Keratinocyte (primary cell): ENCODE data around the gene SUGCT. TPM values are rescaled to one million over a fixed set of nuclear protein-coding genes. Genes with fewer than 3 reads are reported as not detected.
A peak's percentile ranks its signal among the peaks of the same experiment; 100 is the strongest.

ENCODE experiments used
- DNase-seq: peaks from one replicate; pipeline ENCODE4 v3.0.0-alpha.2; 2011; ENCODE audit warnings: low read depth, missing footprints, low spot score
- FAIRE-seq: peaks from 2 replicates; lab custom pipeline; 2011; peaks lifted over from hg19 to GRCh38; lab: Jason Lieb, UNC
- H2AFZ ChIP-seq: 2 replicates; pipeline ENCODE4 v1.6.0; 2012; ENCODE audit warnings: low read length, control low read depth, inconsistent platforms; ENCODE audit not compliant: control insufficient read depth
- H3K27ac ChIP-seq: 2 replicates; pipeline ENCODE4 v1.5.1; 2011; ENCODE audit warnings: low read length; ENCODE audit not compliant: control insufficient read depth, insufficient read depth
- H3K27me3 ChIP-seq: 3 replicates; pipeline ENCODE4 v1.6.0; 2011; ENCODE audit warnings: low read length; ENCODE audit not compliant: control insufficient read depth, insufficient read depth; ENCODE audit errors: extremely low read depth
- H3K36me3 ChIP-seq, 2 experiments: 2 replicates in 1 of 2; 3 replicates in 1 of 2; pipeline ENCODE4 v1.5.1; 2011; ENCODE audit warnings: low read length in 2 of 2, mild to moderate bottlenecking in 1 of 2; ENCODE audit not compliant: control insufficient read depth in 2 of 2, insufficient read depth in 2 of 2; ENCODE audit errors: extremely low read depth in 1 of 2
- H3K4me1 ChIP-seq: 3 replicates; pipeline ENCODE4 v1.5.1; 2011; ENCODE audit warnings: low read length; ENCODE audit not compliant: control insufficient read depth, insufficient read depth; ENCODE audit errors: extremely low read depth
- H3K4me2 ChIP-seq: 3 replicates; pipeline ENCODE4 v1.6.0; 2011; ENCODE audit warnings: low read depth, low read length; ENCODE audit not compliant: control insufficient read depth, insufficient read depth; ENCODE audit errors: extremely low read depth
- H3K4me3 ChIP-seq, 3 experiments: fragments of 200-600 bp in 1 of 3; sonication (generic) in 1 of 3; 2 replicates in 2 of 3; 3 replicates in 1 of 3; pipeline ENCODE4 v1.5.1; 2011 to 2016; ENCODE audit warnings: low read length in 3 of 3, mild to moderate bottlenecking in 3 of 3, control low read depth in 2 of 3, inconsistent platforms in 1 of 3, low read depth in 1 of 3, mixed read lengths in 1 of 3, mixed run types in 1 of 3, moderate library complexity in 1 of 3; ENCODE audit not compliant: control insufficient read depth in 2 of 3, insufficient read depth in 2 of 3; ENCODE audit errors: extremely low read depth in 1 of 3
- H3K79me2 ChIP-seq: 2 replicates; pipeline ENCODE4 v1.6.0; 2012; ENCODE audit warnings: low read length; ENCODE audit not compliant: control insufficient read depth, insufficient read depth
- H3K9ac ChIP-seq: 3 replicates; pipeline ENCODE4 v1.6.0; 2011; ENCODE audit warnings: low read length; ENCODE audit not compliant: control insufficient read depth, insufficient read depth; ENCODE audit errors: extremely low read depth
- H3K9me1 ChIP-seq: 3 replicates; pipeline ENCODE4 v1.6.0; 2011; ENCODE audit warnings: low read length; ENCODE audit not compliant: control insufficient read depth, insufficient read depth; ENCODE audit errors: extremely low read depth
- H3K9me3 ChIP-seq: 2 replicates; pipeline ENCODE4 v1.5.1; 2012; ENCODE audit warnings: low read depth, low read length; ENCODE audit not compliant: control insufficient read depth
- H4K20me1 ChIP-seq: 3 replicates; pipeline ENCODE4 v1.6.0; 2011; ENCODE audit warnings: low read length; ENCODE audit not compliant: control insufficient read depth, insufficient read depth; ENCODE audit errors: extremely low read depth
- EZH2 ChIP-seq: IDR thresholded peaks from one replicate; pipeline ENCODE4 v1.6.1; 2012; ENCODE audit warnings: inconsistent platforms, mild to moderate bottlenecking, low read length, moderate library complexity
- dilution Hi-C: fragments of 300-500 bp; cut with MboI; formaldehyde crosslinking; loops from one replicate; pipeline ENCODE4 v1.7.0; 2020; ENCODE audit warnings: low sequenced_read_pairs; ENCODE audit not compliant: extremely low pct_ligation_motif_present
- polyA plus RNA-seq, 5 experiments: library from polyadenylated mRNA; depleted of rRNA in 3 of 5; stranded (reverse) in 3 of 5; stranded (forward) in 1 of 5; unstranded in 1 of 5; fragments of >200 nt; gene quantifications; 1 replicate in 1 of 5; 2 replicates in 3 of 5; 3 replicates in 1 of 5; pipeline versions ENCODE4 v1.2.1 to v1.2.3, GENCODE V29; 2011 to 2012; ENCODE audit warnings: missing spikeins in 2 of 5, low read depth in 1 of 5, low replicate concordance in 1 of 5
- TF ChIP-seq, protein P1 (sequence below), 3 experiments: IDR thresholded peaks in 1 of 3; conservative IDR thresholded peaks in 1 of 3; optimal IDR thresholded peaks in 1 of 3; 2 replicates in 2 of 3; 3 replicates in 1 of 3; pipeline versions ENCODE3 to v1.5.1; 2011; ENCODE audit warnings: low read length in 3 of 3, mild to moderate bottlenecking in 3 of 3, moderate library complexity in 2 of 3, control low read depth in 1 of 3, inconsistent platforms in 1 of 3; ENCODE audit not compliant: insufficient read depth in 2 of 3; ENCODE audit errors: extremely low read depth in 1 of 3

The SUGCT gene
- polyA plus RNA-seq, 1 donor (not counting 4 experiments of a cell fraction or from before 2014, with no cell fraction given), result 134 TPM

DNA sequence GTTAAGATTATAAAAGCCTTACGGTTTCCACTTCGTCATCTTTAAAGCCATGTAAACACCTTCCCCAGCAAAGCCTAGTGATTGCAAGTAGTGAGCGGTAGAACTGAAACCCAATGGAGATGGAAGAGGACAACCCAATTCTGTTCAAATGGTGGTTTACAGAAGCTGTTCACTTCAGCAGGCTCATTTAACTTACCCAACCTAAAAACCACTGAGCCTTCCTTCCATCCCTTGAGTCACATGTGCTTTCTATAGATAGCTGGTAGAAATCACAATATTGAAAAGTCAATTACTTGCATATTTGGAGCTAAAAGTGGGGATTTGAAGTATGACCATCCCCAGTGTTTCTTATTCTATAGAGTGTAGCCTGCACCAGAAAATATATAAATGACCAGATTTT, 667.7 kb downstream of the SUGCT start:
- TF ChIP-seq, protein P1, sequence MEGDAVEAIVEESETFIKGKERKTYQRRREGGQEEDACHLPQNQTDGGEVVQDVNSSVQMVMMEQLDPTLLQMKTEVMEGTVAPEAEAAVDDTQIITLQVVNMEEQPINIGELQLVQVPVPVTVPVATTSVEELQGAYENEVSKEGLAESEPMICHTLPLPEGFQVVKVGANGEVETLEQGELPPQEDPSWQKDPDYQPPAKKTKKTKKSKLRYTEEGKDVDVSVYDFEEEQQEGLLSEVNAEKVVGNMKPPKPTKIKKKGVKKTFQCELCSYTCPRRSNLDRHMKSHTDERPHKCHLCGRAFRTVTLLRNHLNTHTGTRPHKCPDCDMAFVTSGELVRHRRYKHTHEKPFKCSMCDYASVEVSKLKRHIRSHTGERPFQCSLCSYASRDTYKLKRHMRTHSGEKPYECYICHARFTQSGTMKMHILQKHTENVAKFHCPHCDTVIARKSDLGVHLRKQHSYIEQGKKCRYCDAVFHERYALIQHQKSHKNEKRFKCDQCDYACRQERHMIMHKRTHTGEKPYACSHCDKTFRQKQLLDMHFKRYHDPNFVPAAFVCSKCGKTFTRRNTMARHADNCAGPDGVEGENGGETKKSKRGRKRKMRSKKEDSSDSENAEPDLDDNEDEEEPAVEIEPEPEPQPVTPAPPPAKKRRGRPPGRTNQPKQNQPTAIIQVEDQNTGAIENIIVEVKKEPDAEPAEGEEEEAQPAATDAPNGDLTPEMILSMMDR (optimal IDR thresholded peaks at IDR 0.05 in 1 of 3, IDR thresholded peaks at IDR 0.05 in 1 of 3, conservative IDR thresholded peaks at IDR 0.05 in 1 of 3; ENCODE audit: extremely low read depth in 1 of 3, insufficient read depth in 2 of 3, low read length in 3 of 3), result no peak
- TF ChIP-seq EZH2, result no peak
- H3K9me3 ChIP-seq, result no peaks in the 10 kb centered on the region
- H3K9ac ChIP-seq, result no peak overlapping the region
- H3K27ac ChIP-seq, result no peak overlapping the region
- DNase-seq, result no peak
- no peaks in the 10 kb centered on the region for H4K20me1 ChIP-seq
- no peak overlapping the region for H2AFZ ChIP-seq
- FAIRE-seq, result peak; percentile 57
- H3K4me3 ChIP-seq, result no peak overlapping the region
- dilution Hi-C loops, result no loop called here
- no peaks in the 10 kb centered on the region for H3K4me1 ChIP-seq
- H3K27me3 ChIP-seq, result no peaks in the 10 kb centered on the region
- H3K36me3 ChIP-seq, result no peaks in the 10 kb centered on the region
- no peaks in the 10 kb centered on the region for H3K79me2 ChIP-seq
- no peak overlapping the region for H3K4me2 ChIP-seq
- no peaks in the 10 kb centered on the region for H3K9me1 ChIP-seq

DNA sequence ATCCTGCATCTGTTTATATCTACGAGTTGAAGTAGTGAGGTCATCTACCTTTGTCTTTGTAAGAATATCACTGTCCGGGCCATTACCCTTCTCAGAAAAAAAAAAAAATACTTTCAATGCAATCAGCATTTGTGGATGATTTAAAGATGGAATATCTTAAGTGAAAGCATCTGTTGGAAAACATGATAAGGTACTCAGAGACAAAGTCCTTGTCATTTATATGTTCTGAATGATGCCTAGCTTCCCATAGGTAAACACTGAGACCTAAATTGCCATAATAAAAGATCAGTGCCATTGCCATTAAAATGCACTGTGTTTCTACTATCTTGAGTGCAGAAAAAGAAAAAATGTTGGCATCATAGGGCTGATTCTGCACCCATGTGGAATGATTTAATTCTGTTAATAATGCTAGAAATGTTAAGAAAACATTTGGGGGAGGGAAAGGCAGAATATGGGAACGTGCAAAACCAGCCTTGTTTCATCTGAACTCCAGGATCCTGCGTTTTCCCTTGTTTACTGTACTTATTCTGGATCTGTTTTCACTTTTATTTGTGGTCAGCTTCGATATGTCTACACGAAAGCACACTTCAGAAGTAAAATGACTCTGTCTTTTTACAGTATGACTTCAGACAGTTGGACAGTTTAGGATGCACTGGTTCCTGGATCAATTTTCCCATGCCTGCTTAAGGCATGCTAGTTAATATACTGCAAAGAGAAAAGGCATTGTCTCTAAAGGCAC, 669.8 kb downstream of the SUGCT start:
- no peaks in the 10 kb centered on the region for H3K9me1 ChIP-seq
- dilution Hi-C loops, result no loop called here
- H3K4me3 ChIP-seq, result no peak overlapping the region
- H3K27ac ChIP-seq, result no peak overlapping the region
- FAIRE-seq (no peak), DNase-seq (no peak)
- H3K36me3 ChIP-seq, result no peaks in the 10 kb centered on the region
- no peaks in the 10 kb centered on the region for H3K27me3 ChIP-seq
- H3K9ac ChIP-seq, result no peak overlapping the region
- no peak overlapping the region for H3K4me2 ChIP-seq
- no peaks in the 10 kb centered on the region for H3K79me2 ChIP-seq
- no peaks in the 10 kb centered on the region for H4K20me1 ChIP-seq
- H3K9me3 ChIP-seq, result no peaks in the 10 kb centered on the region
- TF ChIP-seq EZH2, result no peak
- TF ChIP-seq, protein P1 (optimal IDR thresholded peaks at IDR 0.05 in 1 of 3, IDR thresholded peaks at IDR 0.05 in 1 of 3, conservative IDR thresholded peaks at IDR 0.05 in 1 of 3; ENCODE audit: extremely low read depth in 1 of 3, insufficient read depth in 2 of 3, low read length in 3 of 3), result no peak
- no peak overlapping the region for H2AFZ ChIP-seq
- H3K4me1 ChIP-seq, result no peaks in the 10 kb centered on the region
